GM18873 (cell line): ENCODE measurements around the gene EFTUD2.

ENCODE experiments used
- ATAC-seq: cut with Tn5 transposase; IDR thresholded peaks from one replicate; pipeline ENCODE4 v1.9.1; 2021; ENCODE audit warnings: mild to moderate bottlenecking, moderate library complexity, moderate number of reproducible peaks; ENCODE audit not compliant: unreplicated experiment, low FRiP score

EFTUD2 gene

DNA sequence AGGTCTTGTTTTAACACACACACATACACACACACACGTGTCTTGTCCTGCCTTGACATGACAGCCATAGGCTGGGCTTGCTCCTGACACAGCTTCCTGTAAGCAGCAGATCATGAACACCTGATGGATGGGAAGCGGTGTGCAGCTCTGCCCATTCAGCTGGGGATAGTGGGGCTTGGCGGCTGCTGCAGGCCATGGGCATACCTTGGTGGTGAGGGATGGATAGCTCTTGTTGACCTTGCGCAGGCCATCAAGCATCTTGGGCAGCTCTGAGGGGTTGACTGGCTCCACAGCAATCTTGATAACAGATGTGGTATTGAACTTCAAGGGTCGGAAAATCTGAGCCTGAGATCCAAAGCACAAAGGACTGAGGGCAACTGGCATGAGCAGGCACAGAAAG is 39.5 kb downstream of the EFTUD2 start:
- ATAC-seq: no peak

- ATAC-seq: no peak
Measured at GRCh38 chr17:44854192-44854591, 45.1 kb downstream of the EFTUD2 start.

GRCh38 chr17:44850612-44851011 is 48.6 kb downstream of the EFTUD2 start:
- ATAC-seq: no peak

GRCh38 chr17:44850025-44850424 is 49.2 kb downstream of the EFTUD2 start:
- ATAC-seq: no peak

GRCh38 chr17:44848961-44849489 is 50.2 kb downstream of the EFTUD2 start:
- ATAC-seq: no peak

DNA sequence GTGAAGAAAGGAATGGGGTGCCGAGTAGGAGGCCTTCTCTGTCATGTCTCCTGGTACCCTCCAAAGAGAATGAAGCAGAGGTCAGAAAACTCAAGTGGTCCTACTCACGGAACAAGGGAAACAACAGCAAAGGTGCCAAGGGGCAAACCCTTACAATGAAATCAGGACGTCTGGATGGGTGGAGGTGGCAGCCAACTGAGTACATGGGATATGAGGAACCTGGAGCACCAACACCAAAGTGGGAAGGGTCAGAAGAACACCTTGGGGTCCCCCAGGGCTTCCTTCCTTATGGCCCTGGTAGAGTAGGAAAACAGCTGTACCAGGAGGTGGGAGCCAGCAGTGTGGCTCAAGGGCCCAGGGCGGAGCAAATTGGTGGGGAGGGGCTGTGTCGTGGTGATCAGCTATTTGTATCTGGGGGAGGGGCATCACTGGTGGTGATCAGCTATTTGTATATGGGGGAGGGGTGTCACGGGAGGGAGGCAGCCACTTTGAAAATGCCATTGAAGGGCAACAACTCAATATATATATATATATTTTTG is 50.9 kb downstream of the EFTUD2 start:
- ATAC-seq: no peak

GRCh38 chr17:44847586-44847985 is 51.7 kb downstream of the EFTUD2 start, which contains the start of gene HIGD1B:
Gene HIGD1B (plus strand): TSS chr17:44847883. CDS start chr17:44848153, 270 bp downstream.
- ATAC-seq: no peak

DNA sequence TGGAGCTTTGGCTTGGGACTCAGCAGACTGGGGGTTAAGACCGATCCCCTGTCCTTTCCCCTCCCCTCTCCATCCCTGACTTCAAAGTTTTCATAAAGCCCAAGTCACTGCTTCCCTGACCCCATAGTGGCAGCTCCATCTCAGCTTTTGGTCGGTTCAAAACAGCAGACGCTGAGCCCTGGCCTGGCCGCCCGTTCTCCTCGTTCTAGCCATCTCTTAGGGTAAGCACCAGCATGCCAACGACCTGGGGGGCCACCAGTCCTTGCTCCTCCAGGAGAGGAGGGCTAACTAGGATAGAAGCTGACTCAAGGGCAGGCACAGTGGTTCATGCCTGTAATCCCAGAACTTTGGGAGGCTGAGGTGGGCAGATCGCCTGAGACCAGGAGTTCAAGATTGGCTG is 53.0 kb downstream of the EFTUD2 start:
- no peak for ATAC-seq

GRCh38 chr17:44844390-44844830 is 54.8 kb downstream of the EFTUD2 start:
- ATAC-seq: no peak

GRCh38 chr17:44842748-44843147 is 56.5 kb downstream of the EFTUD2 start:
- ATAC-seq: no peak

GRCh38 chr17:44840936-44841335 is 58.3 kb downstream of the EFTUD2 start:
- ATAC-seq: no peak

GRCh38 chr17:44840274-44840673 is 59.0 kb downstream of the EFTUD2 start:
- no peak for ATAC-seq

DNA sequence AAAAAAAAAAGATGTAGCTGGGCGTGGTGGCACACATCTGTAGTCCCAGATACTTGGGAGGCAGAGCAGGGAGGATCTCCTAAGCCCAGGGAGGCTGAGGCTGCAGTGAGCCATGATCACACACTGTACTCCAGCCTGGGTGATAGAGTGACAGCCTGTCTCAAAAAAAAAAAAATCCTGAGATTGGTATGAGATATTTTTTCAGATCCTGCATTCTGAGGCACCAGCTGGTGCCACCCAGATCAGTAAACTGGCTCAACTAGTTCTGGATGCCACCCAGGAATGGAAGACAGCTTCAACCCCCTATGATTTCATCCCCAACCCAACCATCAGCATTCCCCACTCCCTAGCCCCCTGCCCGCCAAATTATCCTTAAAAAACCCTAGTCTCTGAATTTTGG is 62.0 kb downstream of the EFTUD2 start:
- ATAC-seq: no peak

DNA sequence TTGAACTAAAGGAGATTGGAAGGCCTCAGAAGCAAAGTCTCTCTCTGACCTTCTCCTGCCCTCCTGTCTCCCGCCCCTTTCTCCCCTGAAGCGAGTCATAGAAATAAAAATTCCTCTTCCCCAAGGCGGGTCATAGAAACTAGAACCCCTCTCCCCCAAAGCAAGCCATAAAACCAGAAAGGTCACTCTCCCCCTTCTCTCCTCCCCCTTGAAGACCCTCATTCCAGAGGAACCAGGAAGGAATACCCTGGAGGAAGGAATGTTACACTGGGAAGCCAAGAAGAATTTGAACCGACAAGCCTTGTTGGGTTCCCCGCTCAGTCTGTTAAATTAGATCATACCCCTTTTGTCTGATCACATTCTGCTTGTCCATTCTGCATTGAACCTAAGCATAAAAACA is 66.4 kb downstream of the EFTUD2 start:
- ATAC-seq: no peak

DNA sequence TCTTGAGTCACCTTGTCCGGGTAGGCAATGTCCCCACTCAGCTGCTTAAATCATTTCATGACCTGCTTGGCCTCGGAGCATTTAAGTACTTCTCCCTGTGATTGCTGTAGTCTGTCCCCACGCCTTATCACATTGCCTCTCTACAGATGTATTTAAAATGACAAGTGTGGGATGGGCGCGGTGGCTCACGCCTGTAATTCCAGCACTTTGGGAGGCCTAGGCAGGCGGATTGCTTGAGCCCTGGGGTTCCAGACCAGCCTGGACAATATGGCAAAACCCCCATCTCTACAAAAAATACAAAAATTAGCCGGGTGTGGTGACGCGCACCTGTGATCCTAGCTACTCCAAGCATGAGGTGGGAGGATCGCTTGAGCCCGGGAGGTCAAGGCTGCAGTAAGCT is 67.9 kb downstream of the EFTUD2 start:
- no peak for ATAC-seq

GRCh38 chr17:44830359-44831288 is 68.6 kb downstream of the EFTUD2 start:
- no peak for ATAC-seq

GRCh38 chr17:44829523-44830358 is 69.5 kb downstream of the EFTUD2 start, which contains the start of gene GJC1:
Gene GJC1 (minus strand): TSS chr17:44830287. CDS start chr17:44805817, 24,470 bp downstream.
- ATAC-seq: no peak

DNA sequence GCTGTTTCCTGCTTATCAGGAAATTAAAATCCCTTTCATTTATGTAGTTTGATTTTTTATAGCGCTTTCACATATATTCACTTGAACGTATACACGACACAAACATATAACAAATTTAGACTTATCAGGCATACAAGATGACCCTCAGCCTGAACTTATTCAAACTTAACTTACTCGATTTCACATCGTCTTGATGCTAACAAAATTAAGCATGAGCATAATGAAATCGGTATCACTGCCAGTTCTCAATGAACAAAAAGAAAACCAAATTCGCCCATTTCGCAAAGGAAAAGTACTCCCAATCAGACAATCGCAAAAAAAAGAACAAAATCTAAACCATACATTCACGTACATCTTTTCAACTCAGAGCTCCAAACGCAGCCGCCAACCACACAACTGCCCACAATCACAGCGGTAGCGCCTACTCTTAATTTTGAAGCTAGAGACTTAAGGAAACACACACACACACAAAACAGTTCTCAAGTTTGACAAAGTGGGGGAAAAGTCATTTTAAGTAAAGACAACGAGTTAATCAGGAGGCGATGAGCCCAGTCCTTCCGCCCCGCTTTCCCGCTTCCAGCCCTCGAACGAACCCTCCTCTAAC is 70.2 kb downstream of the EFTUD2 start:
- no peak for ATAC-seq

DNA sequence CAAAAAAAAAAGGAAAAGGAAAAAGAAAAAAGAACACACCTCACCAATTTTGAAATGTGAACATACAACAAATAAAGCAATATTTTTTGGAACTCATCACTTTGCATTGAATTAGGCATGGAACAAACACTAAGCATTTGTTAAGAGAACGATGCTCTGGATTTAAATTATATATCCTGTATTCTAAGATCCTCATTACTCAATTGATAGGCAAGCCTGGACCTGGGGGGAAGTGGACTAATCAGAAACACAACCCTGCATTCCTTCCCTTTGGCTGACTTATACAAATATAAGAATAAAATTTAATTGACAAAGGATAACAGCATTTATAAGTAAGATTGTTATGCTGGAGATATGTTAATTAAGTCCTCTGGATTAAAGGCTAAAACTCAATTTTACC is 71.4 kb downstream of the EFTUD2 start:
- no peak for ATAC-seq

- ATAC-seq: no peak
Measured at GRCh38 chr17:44826123-44826790, 73.0 kb downstream of the EFTUD2 start.
